ENCODE results near the gene SCD5.

The SCD5 gene

DNA sequence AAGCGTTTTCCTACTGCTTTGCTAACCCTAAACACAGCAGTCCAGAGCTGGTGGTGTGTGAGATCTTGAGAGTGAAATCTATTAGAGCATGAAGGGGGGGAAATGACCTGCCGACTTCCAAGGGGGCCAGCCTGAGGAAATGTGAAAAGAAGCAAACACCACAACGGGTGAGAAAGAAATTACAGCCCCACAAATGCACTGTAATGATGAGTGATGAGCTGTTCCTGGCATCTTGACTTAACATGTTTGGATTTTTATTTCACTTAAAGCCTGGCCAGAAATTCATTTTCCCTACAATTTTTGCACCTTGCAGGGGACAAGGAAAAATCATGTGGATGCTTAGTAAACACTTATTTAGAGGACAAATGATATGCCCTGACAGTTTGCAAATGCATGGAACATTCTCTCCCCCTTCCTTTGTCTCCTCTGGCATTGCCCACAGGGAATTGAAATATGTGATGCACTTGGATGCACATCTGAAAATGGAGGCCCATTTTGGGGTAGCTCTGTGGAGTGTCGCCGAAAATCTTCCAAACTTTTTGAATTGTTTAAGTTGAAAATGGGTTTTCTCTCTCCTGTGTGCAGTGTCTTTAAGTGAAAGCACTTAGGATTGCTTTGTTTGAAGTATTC lies 152.5 kb downstream of the SCD5 start:
- no peaks in the 10 kb centered on the region for H3K27me3 ChIP-seq (ENCODE audit: insufficient read depth, poor library complexity, severe bottlenecking)
- TF ChIP-seq GABPA (IDR thresholded peaks at IDR 0.05; ENCODE audit: low read depth): no peak
- no peak overlapping the region for H3K27ac ChIP-seq (replicated peaks)
- no peak overlapping the region for H3K4me3 ChIP-seq (replicated peaks; ENCODE audit: insufficient read depth, low read length)
- DNase-seq (ENCODE audit: low read depth in 1 of 2, low spot score in 1 of 2): no peak

DNA sequence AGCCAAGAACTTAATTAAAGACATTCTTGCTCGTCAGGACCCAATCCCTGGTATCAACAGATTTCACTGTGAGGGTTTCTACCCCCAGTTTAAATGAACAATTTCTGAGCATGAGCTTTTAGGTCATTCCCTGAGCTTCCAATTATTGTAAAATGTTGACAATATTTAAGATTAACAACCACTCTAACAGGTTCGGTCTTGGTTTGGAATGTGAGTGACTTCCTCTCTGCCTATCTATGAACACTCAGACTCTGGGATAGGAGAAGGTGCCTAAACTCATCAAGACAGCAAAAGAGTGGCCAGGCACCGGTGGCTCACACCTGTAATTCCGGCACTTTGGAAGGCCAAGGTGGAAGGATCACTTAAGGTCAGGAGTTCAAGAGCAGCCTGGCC lies 153.9 kb downstream of the SCD5 start:
- Histone ChIP-seq H3K27me3 (ENCODE audit: insufficient read depth, poor library complexity, severe bottlenecking) (no peaks in the 10 kb centered on the region), H3K27ac (replicated peaks) (no peak overlapping the region), H3K4me3 (replicated peaks; ENCODE audit: insufficient read depth, low read length) (no peak overlapping the region)
- TF ChIP-seq, protein P1, sequence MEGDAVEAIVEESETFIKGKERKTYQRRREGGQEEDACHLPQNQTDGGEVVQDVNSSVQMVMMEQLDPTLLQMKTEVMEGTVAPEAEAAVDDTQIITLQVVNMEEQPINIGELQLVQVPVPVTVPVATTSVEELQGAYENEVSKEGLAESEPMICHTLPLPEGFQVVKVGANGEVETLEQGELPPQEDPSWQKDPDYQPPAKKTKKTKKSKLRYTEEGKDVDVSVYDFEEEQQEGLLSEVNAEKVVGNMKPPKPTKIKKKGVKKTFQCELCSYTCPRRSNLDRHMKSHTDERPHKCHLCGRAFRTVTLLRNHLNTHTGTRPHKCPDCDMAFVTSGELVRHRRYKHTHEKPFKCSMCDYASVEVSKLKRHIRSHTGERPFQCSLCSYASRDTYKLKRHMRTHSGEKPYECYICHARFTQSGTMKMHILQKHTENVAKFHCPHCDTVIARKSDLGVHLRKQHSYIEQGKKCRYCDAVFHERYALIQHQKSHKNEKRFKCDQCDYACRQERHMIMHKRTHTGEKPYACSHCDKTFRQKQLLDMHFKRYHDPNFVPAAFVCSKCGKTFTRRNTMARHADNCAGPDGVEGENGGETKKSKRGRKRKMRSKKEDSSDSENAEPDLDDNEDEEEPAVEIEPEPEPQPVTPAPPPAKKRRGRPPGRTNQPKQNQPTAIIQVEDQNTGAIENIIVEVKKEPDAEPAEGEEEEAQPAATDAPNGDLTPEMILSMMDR (IDR thresholded peaks at IDR 0.05; ENCODE audit: insufficient read depth, low read length): no peak
- TF ChIP-seq POLR2AphosphoS5 (IDR thresholded peaks at IDR 0.05; ENCODE audit: low read depth): no peak
- TF ChIP-seq, protein P2, sequence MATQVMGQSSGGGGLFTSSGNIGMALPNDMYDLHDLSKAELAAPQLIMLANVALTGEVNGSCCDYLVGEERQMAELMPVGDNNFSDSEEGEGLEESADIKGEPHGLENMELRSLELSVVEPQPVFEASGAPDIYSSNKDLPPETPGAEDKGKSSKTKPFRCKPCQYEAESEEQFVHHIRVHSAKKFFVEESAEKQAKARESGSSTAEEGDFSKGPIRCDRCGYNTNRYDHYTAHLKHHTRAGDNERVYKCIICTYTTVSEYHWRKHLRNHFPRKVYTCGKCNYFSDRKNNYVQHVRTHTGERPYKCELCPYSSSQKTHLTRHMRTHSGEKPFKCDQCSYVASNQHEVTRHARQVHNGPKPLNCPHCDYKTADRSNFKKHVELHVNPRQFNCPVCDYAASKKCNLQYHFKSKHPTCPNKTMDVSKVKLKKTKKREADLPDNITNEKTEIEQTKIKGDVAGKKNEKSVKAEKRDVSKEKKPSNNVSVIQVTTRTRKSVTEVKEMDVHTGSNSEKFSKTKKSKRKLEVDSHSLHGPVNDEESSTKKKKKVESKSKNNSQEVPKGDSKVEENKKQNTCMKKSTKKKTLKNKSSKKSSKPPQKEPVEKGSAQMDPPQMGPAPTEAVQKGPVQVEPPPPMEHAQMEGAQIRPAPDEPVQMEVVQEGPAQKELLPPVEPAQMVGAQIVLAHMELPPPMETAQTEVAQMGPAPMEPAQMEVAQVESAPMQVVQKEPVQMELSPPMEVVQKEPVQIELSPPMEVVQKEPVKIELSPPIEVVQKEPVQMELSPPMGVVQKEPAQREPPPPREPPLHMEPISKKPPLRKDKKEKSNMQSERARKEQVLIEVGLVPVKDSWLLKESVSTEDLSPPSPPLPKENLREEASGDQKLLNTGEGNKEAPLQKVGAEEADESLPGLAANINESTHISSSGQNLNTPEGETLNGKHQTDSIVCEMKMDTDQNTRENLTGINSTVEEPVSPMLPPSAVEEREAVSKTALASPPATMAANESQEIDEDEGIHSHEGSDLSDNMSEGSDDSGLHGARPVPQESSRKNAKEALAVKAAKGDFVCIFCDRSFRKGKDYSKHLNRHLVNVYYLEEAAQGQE (IDR thresholded peaks at IDR 0.05; ENCODE audit: insufficient replicate concordance, low read depth): no peak
- no peak for TF ChIP-seq SPI1 (IDR thresholded peaks at IDR 0.05; ENCODE audit: borderline replicate concordance, low read depth)
- TF ChIP-seq GABPA (IDR thresholded peaks at IDR 0.05; ENCODE audit: low read depth): no peak
- no peak for DNase-seq (ENCODE audit: low read depth in 1 of 2, low spot score in 1 of 2)

DNA sequence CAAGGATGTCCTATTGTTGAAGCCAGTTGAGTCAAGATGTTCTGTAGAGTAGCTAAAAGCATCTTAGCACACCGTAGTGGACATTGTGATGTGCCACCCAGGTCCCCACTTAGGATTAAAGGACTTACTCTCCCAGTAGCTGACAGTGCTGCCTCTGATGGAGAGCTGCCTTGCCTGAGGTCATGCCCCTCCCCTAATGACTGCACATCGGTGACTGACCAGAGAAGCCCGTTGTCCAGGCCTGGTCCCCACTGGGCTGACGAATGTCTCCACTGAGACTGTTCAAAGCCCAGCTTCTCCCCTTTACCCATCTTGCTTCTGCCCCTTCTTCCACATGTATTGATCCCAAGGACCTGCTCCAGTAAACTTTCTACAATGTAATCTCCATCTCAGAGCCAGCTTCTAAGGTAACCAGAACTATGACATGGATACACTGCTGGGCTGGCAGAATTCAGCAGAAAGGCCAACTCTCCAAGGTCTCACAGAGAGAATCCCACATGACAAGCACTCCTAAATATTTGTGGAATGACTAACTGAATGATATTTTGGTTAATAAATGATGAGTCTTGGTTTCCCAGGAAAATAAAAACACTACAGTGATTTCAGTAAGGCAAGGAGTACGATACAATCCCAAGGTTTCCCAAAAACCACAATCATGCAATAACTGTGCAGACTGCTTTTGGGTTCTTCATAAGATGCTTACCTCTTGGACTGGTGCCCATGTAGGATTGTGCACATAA lies 154.4 kb downstream of the SCD5 start:
- TF ChIP-seq, protein P1 (IDR thresholded peaks at IDR 0.05; ENCODE audit: insufficient read depth, low read length): no peak
- no peak for TF ChIP-seq POLR2AphosphoS5 (IDR thresholded peaks at IDR 0.05; ENCODE audit: low read depth)
- TF ChIP-seq SPI1 (IDR thresholded peaks at IDR 0.05; ENCODE audit: borderline replicate concordance, low read depth): no peak
- TF ChIP-seq, protein P2 (IDR thresholded peaks at IDR 0.05; ENCODE audit: insufficient replicate concordance, low read depth): no peak
- no peak for TF ChIP-seq GABPA (IDR thresholded peaks at IDR 0.05; ENCODE audit: low read depth)
- H3K27me3 ChIP-seq (ENCODE audit: insufficient read depth, poor library complexity, severe bottlenecking): no peaks in the 10 kb centered on the region

DNA sequence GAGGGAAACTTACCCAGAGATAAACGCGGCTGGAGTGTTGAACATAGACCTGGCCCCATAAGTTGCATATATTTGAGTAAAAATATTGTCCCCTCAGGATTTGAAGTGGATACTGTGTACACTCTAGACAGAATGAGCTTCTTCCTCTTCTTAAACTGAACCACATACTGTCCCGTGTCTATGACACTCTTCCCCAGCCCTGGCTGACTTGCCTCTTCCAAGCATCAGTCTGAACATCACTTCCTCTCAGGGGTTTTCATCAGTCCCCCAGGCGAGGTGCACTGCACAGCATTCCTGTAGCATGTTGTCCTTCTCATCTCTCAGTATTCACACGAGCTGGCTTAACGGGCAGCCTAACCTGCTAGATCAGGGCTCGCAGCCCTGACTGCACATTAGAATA lies 156.3 kb downstream of the SCD5 start:
- TF ChIP-seq POLR2AphosphoS5 (IDR thresholded peaks at IDR 0.05; ENCODE audit: low read depth): no peak
- no peak for TF ChIP-seq SPI1 (IDR thresholded peaks at IDR 0.05; ENCODE audit: borderline replicate concordance, low read depth)
- TF ChIP-seq, protein P2 (IDR thresholded peaks at IDR 0.05; ENCODE audit: insufficient replicate concordance, low read depth): no peak
- no peak for TF ChIP-seq GABPA (IDR thresholded peaks at IDR 0.05; ENCODE audit: low read depth)
- Histone ChIP-seq H3K27me3 (ENCODE audit: insufficient read depth, poor library complexity, severe bottlenecking) (no peaks in the 10 kb centered on the region), H3K27ac (replicated peaks) (no peak overlapping the region), H3K4me3 (replicated peaks; ENCODE audit: insufficient read depth, low read length) (no peak overlapping the region)
- peak in 1 of 2 experiments; percentile 8 for DNase-seq (ENCODE audit: low read depth in 1 of 2, low spot score in 1 of 2)

More for the DNA sequence above, 154.4 kb downstream of the SCD5 start:
- H3K27ac ChIP-seq (replicated peaks): no peak overlapping the region
- H3K4me3 ChIP-seq (replicated peaks; ENCODE audit: insufficient read depth, low read length): no peak overlapping the region
- no peak for DNase-seq (ENCODE audit: low read depth in 1 of 2, low spot score in 1 of 2)

All from HL-60 (cell line).